HG02943 (cell line): ENCODE results near the gene SNX30.

ENCODE experiments used
- ATAC-seq: cut with Tn5 transposase; IDR thresholded peaks from one replicate; pipeline ENCODE4 v1.9.1; 2021; ENCODE audit warnings: mild to moderate bottlenecking, low read depth, moderate library complexity; ENCODE audit not compliant: unreplicated experiment

Gene SNX30

DNA sequence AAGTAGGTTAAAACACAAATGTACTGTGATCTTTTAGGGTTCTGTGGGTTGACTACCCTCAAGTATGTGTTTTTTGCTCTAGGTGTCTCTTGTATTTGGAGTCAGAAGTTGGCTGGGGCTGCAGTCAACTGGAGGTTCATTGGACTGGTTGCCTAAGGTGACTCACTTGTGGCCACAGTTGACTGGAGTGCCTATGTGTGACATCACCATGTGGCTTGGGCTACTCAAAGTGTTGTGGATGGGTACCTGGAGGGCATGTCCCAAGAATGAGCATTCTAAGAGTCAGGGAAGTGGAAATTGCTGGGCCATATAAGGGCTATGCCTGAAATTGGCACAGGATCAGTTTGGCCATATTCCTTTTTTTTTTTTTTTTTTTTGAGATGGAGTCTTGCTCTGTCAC is 27.4 kb downstream of the SNX30 start:
- no peak for ATAC-seq

DNA sequence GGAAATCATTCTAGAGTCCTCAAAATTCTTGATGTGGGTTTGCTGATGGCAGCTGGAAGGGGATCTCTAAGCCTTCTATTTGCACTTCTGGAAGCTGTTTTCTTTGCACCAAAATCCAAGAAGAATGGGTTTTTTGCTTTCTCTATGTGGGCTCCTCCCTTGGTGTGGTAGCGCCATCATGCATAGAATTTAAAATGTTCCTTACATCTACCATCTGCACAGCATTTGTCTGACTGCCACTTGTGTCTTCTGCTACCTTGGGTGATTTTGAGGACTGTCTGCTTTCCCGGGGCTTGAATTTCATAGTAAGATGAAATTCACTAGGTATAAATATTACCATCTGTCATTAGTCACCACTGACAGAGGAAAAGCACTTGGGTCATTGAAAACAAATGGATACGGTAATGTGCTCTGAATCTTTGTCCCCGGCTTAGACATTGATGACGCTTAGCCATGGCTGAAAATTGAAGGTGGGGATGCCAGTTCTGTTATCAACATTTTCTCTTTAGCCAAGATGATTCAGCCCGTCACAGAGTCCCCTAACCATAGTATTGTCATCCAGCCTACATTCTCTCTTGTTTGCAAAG is 30.0 kb downstream of the SNX30 start:
- no peak for ATAC-seq

DNA sequence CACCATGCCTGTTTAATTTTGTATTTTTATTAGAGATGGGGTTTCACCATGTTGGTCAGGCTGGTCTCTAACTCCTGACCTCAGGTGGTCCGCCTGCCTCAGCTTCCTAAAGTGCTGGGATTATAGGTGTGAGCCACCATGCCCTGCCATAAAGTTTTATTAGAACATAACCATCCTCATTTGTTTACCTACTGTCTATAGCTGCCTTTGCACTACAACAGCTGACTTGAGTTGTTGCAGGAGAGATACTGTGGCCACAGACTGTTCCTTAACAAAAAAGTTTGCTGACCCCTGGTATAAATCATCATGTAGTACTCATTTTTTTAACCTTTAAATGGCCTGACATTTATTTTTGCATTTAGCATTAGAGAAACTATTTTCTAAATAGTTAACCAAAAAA is 31.7 kb downstream of the SNX30 start:
- ATAC-seq = no peak

DNA sequence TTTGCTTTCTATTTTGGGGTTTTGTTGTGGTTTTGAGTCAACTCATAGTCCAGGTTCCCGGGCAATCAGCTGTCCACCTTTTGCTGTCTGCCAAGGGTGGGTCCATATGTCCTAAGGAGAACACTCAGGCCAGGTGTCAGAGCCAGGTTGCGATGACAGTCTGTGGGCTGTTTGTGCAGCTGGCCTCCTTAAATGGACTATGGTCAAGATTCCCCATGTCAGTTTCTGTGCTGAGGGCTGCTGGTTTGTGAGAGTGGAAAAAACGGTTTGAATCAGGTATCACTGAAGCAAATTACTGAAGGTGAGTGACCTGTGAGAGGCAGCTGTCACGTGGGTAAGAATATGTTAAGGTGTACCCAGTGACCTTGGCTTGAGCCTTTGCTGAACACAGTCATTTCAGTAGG is 33.0 kb downstream of the SNX30 start:
- ATAC-seq = no peak

DNA sequence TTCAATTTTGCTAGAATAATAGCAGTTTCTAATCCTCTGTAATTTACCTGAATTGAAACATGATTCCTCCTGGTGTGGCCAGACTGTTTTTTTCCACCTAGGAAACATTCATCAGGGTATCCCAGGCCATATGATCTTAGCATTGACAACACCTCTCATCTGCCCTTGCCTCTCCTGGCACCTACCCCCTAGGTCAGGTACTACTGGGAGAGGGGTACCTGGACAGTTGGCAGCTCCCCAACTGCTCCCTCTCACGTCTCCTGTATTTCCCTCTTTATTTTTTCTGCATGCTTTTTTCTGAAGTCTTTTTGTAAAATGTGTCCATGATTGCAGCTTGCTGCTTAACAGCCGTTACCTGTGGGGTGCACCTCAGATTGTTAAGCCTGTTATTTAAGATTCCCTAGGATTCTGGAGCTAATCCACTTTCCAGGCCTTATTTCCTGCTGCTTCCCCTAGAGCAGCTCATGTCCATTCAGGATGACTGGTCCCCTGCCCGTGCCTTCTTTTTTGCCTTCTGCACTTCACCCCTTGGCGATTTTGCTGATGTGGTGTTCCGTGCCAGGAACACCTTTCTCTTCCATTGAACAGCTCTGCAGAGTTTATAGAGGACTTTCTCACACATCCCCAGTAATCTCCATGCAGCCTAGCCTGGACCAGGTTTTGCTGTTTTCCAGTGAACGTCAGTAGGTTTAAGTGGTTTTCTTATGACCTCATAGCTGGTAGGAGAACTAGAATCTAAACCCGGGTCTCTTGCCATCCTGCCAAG is 33.6 kb downstream of the SNX30 start:
- ATAC-seq = no peak

DNA sequence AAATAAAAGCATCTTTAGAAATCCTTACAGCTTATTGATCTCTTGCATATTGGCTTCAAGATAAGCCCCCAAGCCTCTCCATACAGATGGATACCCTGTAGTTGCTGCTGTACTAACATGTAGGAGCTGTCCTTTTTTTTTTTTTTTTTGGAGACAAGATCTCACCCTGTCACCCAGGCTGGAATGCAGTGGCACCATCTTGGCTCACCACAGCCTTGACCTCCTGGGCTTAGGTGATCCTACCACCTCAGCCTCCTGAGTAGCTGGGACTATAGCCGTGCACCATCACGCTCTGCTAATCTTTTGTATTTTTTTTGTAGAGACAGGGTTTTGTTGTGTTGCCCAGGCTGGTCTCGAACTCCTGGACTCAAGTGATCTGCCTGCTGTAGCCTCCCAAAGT is 35.4 kb downstream of the SNX30 start:
- ATAC-seq = no peak

DNA sequence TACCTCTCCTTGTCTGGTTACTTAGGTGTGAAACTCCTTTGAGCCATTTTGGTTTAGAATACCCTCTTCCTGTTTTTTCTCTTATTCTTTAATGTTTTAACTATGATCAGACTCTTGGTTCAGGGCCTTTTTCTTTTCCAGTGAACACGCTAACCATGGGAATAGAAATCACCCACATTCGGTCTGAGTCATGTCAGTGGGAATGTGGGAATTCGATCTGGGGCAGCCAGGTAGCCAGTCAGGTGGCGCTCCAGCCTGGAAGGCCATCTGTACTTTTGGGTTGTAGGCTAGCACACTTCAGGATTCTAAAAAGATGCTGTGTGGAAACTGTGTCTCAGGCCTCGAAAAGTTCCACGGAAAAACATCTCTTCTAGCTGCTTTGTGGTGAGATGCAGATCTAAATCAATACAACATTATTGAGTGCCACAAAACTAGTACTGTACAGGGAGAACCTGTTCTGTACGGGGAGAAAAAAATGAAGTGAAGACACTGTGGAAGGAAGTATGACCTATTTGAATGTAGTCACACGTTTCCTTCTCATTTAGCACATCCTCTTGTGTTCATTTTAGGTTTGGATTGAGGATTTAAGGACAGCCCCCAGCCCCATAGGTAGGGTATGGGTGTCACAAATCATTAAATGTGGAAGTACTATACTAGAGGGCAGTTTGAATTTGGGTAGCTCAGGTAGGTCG is 36.4 kb downstream of the SNX30 start:
- no peak for ATAC-seq

DNA sequence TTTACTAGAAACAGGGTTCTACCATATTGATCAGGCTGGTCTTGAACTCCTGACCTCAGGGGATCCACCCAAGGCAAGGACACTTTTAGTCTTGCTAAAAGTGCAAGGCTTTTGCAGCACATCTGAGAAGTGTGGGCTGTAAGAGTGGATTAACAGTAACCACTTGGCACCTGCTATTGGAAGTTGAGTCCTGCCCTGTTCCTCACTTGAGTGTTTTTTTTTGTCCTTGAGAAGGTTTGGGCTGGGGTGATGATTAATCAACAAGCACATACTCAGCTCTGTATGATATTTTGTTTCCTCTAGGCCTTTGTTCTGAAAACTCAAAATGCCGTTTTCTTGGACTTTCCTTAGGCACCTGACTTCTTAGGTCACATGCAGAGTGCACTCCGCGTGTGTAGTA is 37.4 kb downstream of the SNX30 start:
- ATAC-seq = no peak

DNA sequence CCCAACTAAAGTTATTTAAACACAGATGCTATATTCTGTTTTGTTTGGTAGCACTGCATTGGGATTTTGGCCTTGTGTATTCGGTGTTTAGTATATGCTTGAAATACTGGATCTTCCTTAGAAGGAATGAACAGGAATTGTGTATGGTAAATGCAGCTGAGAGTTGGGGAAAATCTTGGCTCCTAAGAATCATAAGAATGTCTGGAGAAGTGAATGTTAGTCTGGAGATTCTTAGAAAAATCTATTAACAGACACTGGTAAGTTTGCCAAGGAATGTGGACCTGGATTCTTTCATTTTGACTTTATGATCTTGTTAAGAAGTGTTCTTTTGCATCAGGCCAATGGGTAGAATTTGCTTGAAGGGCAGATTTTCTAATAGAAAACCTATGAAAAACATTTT is 38.9 kb downstream of the SNX30 start:
- no peak for ATAC-seq

DNA sequence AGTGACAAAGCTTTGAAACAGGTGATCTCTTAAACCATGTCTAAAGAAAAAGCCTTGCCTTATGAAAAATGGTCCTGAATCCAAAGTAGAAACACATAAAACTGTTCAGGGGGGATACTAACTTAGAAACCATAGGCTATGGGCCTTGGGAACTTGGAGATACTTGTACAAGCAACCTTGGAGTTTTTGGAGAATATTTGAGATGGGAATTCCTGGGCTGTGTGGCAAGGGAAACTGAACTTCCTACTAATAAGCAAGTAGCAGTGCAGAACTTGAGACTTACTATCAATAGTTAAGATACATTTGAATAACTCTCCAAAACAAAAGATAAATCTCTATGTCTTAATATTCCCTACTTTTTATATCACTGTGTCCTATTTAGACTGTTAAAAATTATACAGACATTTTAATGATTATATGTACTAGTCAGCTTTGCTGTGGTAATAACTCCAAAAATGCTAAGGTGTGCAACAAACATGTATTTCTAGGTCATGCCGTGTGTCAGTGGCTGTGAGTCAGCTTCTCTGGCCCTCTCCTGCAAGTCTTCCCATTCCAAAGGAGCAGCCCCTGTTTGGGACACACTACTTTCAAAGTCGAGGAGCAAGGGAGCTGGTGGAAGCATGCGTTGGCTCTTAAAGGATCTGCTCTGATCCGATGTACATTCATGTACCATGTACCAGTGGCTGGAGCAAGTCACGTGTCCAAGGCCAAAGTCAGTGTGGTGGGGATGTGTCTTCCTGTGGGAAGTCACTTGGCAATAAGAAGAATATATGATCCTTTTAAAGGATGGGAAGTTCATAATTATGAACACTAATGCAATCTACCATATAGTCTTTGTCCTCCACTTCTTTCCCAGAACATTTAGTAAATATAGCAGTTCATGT is 39.6 kb downstream of the SNX30 start:
- ATAC-seq = no peak

DNA sequence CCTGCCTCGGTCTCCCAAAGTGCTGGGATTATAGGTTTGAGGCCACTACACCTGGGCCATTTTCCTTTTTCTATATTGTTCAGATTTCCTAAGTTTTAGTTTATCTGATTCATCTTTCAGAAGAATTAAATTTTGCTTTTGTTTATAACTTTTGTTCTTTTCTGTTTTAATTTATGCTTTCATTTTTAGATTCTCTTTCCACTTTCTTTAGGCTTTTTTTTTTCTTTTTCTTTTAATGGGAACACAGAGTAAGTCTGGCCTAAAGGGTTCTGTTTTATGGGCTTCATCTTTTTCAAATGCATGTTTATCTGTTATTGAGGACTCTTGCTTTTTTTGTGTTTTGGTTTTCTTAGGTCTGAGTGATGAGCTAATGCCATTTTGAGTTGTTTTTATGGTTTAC is 42.1 kb downstream of the SNX30 start:
- ATAC-seq = no peak

DNA sequence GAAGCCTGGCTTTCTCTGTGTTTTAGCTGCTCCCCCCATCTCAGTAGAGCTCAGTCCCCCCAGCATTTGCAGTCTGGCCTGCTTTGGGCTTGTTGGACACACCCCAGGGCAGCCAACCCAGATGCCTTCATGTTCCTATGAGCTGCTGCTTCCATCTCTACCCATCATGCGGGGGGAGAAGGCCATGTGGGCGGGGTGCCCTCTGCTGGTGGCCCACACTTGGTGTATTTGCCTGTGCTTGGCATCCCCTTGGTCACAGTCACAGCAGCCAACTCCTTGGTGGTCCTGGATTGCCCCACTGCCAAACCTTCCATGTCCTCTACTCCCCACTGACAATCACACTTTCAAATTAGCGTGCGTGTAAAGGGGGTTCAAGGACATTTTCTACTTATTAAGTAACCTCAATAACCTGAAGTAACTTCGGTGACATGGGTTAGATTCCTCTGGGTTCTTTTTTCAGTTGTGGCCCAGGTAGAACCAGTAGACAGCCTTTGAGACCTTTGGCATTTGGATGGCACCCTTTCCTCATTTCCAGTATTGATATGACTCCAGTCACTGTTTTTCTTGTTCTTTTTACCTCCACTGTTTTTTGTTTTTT is 42.8 kb downstream of the SNX30 start:
- no peak for ATAC-seq

DNA sequence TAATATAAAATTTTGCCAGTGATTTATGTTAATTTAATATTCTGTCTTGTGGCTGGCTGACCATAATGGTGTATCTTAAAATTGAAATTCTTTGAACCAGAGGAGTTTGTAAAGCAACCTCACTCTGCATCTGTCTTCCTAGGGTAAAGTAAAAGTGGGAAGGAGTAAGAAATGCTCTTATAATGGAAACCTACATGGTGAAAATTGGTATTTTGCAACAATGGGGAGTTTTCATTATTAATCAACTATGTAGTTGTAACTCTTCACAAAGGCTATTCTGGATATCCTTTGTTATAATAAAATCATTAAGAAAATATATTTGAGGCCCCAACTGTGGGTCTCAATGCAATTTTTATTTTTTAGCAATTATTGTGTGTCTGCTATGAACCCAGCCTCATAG is 44.2 kb downstream of the SNX30 start:
- no peak for ATAC-seq

DNA sequence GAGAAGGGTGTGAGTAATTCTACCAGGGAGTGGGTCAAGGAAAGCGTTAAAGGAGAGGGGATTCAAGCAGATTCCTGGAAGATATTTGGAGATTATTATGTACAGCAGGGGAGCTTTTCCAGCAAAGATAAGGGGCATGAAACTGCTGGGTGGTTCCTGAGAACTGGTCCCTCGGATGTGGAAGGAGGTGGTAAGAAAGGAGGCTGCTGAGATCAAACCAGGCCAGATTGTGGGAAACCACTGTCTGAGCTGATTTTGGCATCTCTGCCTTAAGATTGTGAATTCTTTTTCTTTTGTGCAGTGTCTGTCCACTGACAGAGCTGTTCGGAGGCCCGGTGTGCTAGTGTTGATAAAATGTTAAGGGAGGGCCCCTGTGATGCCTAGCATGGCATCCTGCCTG is 45.4 kb downstream of the SNX30 start:
- no peak for ATAC-seq

DNA sequence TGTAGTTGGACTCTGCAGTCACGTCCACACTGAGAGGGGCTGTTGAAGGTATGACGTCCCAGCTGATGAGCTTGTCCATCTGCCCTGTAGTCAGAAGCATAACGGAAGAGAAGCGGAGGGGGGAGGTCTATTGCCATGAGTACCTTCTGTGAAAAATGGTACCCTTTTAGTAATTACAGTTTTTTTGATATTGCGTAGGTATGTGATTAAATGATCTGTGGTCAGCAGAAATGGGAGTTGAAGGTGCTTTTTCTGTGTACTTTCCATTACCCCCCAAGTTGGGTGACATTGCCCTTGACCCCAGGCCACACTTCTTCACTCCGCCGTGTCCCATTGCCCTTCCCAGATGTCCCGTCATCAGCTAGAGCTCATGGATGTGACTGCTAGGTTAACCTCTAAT is 45.9 kb downstream of the SNX30 start:
- no peak for ATAC-seq

DNA sequence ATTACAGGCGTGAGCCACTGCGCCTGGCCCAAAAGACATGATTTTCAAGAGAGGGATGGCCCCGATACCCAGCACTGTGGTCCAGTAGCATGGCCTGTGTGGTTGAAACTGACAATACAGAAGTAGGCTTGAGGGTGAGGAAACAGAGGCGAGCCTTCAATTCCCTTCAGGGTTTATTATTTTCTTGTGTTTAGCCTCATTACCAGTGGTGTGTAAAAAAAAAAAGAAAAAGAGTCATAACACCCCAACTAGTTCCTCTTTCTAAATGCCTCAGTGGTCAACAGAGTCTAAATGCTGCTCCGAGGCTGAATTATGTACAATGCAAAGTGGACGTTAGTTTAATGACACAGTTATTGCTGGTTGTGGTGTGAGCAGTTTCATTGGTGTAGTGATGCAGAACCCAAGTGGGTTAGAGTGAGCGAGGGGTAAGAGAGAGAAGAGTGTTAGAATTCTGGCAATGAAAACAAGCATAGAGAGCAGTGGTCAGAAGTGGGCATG is 58.8 kb downstream of the SNX30 start:
- ATAC-seq = peak; percentile 98

DNA sequence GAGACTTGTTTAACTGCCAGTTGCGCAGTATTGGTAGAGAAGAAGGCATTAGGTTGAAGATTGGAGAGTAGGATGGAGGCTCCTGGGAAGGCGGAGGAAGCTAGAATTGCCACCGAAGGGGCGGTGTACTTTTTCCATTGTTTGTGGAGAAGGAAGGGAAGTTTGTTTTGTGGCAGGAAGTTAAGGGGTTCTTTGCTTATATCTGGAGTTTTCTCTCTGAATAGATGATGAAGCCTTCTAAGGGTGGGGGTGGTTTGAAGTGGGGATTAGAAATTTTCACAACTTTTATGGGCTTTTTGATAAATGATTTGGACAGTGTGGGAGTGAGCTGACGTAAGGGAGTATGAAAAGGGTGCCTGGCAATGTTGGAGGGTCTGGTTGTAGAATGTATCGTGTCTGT is 59.3 kb downstream of the SNX30 start:
- no peak for ATAC-seq

DNA sequence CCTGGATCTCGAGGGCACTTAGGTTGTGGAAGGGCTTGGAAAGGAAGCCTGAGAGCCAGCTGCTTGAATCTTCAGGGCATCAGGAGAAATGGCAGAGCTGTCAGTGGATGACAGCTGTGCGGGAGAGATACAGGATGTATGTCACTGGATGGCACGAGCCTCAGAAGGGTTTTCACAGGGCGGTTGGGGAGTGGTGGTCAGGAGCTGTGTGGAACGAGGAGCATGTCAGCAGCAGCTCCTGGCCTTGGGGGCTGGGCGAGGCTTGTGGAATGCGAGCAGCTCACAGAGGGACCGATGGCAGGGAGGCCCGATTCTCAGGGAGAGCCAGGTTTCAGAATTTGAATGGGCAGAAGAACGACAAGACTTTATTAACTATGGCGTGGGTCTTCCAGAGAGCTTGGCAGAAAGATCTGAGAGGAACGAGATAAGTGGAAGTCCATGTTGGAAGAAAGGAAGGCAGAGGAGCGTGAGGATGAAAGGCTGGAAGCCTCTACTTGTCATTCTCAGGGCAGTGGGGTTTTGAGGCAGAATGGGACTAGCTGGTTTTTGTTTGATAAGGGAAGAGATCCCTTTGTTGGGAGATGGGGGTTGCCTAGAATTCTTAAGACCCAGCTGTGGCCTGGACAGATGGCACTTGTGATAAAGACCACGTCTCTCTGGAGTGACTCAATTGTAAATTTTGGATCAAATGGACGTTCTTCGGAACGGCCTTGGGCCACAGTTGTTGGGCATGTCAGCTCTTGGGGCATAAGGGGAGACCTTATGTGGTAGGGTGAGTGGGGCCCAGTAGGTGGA is 60.3 kb downstream of the SNX30 start:
- ATAC-seq = no peak

DNA sequence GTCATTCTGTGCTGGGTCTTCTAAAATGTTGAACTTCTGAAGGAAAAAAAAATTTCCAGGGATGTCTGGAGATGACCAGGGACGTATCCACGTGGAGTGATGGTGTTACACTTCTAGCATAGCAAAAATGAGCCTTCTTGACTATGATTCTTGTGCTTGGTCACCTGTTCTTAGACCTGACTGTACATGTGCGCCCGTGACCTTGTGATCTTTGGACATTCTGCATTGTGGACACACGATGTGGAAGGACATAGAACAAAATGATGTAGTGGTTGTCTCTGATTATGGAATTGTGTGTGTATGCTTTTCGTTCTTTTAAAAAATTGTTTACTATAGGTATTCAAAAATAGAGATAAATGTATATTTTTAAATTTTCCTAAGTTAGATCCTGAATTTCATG is 61.0 kb downstream of the SNX30 start:
- ATAC-seq = no peak

DNA sequence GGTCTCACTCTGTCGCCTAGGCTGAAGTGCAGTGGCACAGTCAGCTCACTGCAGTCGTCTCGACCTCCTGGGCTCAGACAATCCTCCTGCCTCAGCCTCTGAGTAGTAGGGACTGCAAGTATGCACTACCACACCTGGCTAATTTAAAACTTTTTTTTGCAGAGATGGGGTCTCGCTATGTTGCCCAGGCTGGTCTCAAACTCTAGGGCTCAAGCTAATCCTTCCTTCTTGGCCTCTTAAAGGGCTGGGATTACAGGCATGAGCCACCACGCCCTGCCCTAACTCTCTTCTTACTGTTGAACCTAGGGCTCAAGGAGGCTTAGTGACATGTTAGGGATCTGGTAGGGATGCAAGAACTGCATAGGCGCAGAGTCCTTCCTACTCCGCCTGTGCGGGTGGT is 65.3 kb downstream of the SNX30 start:
- ATAC-seq = no peak
